Hindlimb muscle (tissue), 1 donor: Measurements from ENCODE around the gene KRT84. TPM values are rescaled to one million over a fixed set of nuclear protein-coding genes. Genes with fewer than 3 reads are reported as not detected.
"Not testable (repeated sequence)": the region's sequence is repeated elsewhere in the genome, so short reads cannot be mapped to it uniquely, and the experiment has no call there.

Experiments used
- DNase-seq: peaks from one replicate; pipeline ENCODE4 v3.0.0-alpha.2; 2013
- polyA plus RNA-seq: library from polyadenylated mRNA; unstranded; fragments of 120-200 nt; gene quantifications from one replicate; pipeline ENCODE4 v1.2.1, GENCODE V29; 2013; ENCODE audit not compliant: insufficient read length

KRT84 gene
- polyA plus RNA-seq, 1 donor = not detected

DNA sequence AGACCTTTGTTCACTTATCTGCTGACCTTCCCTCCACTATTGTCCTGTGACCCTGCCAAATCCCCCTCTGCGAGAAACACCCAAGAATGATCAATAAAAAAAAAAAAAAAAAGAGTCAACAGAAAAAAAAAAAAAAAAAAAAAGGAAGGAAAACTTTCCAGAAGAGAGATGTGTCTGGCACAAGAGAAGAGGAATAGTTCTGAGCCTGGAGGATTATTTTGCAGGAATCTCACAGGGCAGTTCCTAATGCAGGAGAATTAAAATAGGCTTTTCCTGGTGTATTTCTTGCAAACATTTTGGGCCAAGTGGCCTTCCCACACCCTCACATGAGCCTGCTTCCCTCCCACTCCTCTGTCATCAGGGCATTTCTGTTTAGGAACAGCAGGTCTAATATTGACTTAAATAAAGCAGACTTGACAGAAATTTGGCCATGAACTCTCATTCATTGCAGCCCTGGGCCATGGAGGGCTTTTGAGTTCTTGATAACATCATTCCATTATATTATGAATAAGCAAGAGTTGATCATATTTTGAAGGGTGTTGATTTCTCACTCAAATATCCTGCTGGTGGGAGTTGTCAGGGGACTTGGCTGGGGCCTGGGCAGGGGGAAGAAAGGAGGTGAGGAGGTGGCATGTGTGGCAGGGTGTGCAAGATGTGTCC is 25.3 kb upstream of the KRT84 start:
- not testable (repeated sequence) for DNase-seq

DNA sequence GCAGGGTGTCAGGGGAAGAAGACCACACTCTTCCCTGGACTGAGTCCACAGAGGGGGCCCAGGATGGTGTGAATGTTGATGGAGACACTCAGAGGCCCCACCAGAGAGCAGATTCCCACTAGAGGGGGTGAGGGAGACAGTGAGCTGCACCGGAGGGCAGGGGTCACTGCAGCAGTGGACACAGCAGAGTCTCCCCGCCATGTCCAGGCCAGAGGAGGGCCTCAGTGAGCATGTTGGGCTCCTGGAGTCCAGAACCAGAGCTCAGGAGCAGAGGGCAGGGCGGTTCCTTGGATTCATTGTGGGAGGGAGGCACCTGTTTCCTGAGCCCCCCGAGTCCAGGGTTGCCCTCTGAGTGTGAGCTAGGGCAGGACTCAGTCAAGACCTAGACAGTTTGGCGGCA is 22.5 kb upstream of the KRT84 start:
- no peak for DNase-seq

DNA sequence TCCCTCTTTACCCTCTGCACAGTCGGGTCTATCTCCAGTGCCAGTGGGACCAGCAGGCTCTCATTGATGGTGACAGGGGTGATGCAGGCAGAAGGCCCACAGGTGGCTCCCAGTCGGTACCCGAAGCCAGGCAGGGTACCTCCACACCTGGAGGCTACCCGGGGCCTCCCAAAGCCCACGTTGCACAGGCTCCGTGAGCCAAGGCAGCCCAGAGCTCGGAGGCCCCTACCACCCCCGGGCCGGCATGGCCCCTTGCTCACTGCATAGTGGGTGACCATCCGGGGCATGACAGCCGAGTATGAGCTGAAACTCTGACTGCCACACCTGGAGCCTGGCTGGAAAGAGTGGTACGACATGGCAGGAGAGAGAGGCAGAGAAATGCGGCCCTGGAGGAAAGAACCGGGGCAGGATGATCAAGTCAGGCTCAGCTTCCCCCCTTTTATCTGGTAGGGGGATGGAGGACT is 20.5 kb upstream of the KRT84 start, which contains the start of gene KRT82:
Gene KRT82, minus strand, starts transcription at position 414 of the 464 bp plus-strand sequence. Its CDS starts 58 bp downstream, at position 356.
- DNase-seq = no peak

DNA sequence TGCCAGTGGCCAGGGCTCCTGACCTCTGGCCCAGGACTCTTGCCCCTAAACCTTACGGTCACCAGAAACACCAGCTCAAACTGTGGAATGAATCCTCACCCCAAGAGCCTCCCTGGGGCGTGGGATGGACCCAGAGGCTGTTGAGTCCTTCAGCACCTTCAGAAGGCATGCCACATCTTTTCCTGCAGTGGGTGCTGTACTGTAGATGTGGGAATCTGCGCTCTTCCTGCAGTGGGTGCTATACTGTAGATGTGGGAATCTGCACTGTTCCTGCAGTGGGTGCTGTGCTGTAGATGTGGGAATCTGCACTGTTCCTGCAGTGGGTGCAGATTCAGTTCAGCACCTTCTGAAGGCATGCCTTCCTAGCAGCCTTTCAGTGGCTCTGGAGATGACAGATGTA is 19.5 kb upstream of the KRT84 start:
- no peak for DNase-seq

DNA sequence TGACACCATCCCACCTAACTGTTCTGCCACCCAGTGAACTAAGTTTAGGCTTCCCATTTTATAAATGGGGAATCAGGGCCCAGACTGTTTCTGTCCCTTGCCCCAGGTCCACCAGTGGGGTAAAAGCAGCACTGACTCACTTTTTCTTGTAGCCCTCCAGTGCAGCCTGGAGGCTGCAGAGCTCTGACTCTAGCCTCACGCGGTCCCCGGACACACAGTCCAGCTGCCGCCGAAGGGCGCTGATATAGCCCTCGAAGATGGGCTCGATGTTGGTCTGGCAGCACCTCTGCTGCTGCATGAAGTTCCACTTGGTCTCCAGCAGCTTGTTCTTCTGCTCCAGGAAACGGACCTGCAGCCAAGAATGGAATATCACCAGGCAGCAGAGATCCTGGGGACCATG is 18.1 kb upstream of the KRT84 start:
- DNase-seq = no peak

DNA sequence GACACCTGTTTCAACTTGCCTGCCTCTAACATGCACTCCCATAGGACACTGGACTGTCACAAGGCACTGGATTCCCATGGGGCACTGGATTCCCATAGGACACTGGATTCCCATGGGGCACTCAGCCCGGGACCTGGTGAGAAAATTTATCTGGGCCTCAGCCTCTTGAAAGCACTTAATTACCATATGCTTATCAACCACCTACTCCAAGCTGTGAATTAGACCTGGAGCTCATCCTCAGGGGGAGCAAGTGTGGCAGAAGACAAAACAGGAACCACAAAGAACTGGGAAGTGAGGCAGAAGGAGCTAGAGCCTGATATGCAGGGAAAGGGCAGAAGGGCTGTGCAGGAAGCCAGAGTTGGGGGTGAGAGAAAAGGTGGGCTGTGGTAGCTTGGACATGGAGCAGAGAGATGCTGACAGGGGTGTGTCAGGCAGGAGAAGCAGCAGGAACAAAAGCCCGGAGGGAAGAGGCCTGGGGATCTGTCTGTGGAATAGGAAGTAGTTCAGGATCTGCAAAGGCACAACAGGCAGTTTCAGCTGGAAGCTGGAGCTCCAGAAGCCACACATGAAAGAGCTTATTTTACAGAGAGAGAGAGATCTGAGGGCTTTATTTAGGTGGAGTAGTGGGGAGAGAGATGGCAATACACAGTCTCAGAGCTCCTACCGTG is 17.6 kb upstream of the KRT84 start:
- DNase-seq = no peak

DNA sequence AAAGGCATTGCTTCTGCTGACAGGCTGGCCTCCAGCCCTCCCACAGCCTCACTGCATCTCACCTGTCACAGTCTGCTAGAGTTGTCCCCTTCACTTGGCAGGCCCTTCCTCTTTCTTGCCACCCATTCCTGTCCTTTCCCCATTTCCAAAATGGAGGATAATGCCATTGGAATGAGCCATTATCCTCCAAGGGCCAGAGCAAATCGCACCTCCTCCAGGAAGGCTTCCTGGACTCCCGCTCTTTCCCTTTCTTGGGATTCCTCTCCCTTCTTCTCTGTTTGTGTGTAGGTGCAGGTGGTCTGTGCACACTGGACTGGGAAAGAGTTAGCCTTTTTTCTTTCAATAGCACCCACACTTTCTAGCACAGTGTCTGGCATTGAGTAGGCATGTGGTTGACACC is 16.9 kb upstream of the KRT84 start:
- no peak for DNase-seq

DNA sequence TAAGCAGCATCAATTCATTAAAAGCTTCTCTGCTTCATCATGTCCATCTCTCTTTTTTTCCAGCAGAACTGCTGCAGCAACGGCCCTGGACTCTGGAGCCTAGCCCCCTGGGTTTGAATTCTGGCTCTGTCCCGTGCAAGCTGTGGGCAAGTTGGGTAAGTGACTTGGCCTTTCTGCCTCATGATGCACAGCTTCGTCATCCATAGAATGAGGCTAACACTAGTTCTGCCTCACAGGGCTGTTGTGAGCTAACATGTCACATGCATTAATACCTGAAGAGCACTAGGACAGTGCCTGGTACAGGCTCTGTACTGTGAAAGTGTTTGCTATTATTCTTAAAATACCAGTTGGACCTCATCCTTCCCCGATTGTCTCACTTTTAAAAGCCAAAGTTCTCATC is 16.5 kb upstream of the KRT84 start:
- no peak for DNase-seq

DNA sequence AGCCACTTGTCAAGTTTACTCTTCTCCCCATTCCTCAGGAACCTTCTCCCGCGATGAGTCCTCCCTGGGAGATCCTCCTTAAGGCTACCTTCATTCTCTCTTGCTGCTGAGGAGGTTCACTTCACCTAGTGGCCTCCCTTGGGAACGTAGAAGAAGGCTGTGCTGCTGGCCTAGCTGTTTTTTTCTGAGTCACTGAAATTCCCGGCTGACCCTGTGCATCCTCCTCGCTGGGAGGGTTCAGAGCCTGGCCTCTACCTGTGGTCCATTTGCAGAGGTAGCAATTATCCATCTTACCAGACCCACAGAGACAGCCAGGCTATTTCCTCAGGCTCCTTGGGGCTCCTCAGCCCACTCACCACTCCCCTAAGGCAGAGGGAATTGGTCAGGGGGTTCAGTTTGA is 16.1 kb upstream of the KRT84 start:
- DNase-seq = no peak

DNA sequence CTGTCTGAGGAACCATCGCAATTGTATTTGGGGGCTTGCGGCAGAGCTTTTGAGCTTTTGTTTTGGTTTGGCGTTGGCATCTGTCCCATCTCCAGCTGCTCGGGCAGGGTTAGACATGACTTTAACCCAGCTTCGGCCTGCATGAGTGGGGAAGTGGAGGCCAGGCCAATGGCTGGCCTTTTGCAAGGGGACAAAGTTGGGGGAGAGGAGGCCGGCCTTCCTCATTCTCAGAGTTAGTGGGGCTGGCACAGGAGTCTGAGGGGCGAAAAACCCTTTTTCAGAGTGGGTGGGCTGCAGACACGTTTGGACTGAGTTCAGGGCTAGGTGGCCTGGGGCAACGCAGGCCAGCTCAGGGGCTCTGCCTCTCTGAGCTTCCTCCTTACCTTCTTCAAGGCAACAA is 15.5 kb upstream of the KRT84 start:
- no peak for DNase-seq

DNA sequence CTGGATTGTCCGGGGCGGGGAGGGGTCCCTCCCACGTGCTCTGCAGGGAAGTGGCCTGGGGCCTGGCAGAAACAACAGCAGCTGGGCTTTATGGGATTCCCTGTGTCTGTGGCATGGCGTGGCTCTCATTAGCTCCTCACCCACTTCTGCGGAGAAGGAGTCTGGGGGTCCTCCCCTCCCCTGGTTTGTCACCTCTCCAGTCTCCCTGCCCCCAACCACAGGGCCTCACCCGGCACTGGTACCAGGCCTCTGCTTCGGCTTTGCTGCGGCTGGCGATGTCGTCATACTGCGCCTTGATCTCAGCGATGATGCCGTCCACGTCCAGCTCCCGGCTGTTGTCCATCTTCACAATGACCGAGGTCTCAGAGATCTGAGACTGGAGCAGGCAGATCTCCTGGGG is 14.3 kb upstream of the KRT84 start:
- no peak for DNase-seq

DNA sequence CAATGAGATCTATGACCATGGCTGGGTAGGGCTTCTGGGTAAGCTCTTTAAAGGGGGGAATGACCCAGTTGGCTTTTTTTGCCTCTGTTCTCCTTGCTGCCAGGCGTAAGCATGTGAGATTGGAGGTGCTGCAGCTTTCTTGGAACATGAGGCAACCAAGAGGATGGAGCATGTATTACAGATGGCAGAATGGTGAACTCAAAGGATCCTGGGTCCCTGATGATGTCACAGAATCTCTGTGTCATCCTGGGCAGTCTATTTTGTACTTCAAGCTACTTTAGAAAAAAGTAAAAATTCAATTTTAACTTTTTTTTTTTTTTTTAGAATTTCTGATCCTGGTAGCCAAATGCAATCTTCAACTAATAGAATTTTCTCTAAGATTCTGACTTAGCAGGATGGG is 12.7 kb upstream of the KRT84 start:
- no peak for DNase-seq

DNA sequence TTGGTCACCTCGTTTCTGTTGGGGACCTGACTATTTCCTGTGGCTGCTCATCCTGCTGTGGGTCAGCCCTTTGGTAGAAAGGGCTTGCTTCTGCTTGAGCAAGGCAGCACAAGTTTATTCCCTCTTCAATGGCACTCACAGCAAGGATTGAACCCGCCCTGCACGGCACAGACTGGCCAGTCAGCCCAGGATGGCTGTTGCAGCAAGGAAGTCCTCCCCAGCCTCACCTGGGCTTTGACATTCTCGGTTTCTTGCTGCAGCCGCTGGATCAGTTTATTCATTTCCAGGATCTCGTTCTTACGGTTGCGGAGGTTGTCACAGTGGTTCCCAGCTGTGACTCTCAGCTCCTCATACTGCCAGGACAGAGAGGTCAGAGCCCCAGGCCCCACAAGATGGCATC is 11.2 kb upstream of the KRT84 start:
- no peak for DNase-seq

DNA sequence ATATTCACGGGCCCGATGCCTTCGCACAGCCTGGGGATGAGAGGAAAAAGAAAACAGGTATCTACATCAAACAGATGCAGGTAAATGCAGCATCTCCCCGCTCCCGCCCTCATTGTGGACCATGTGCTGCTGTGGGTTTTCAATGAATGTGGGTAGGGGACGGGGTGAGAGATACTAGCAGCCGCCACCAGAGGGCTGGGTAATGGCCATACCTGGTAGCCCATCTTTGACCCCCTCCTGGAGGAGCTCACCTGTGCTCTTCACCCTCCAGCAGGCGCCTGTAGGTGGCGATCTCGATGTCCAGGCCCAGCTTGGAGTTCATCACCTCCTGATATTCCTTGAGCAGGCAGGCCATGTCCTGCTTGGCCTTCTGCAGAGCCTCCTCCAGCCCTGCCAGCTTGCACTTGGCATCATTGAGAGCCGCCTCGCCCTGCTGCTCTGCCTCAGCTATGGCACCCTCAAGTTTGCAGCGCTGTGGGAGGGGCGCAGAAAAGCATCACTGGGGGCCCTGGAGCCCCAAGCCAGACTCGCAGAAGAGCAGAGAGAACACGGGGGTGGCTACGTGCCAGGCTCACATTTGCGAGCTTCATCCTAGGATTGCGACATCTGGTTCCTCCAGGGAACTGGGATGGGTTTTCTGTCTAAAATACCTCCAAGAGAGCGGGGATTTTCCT is 10.4 kb upstream of the KRT84 start:
- DNase-seq = no peak

DNA sequence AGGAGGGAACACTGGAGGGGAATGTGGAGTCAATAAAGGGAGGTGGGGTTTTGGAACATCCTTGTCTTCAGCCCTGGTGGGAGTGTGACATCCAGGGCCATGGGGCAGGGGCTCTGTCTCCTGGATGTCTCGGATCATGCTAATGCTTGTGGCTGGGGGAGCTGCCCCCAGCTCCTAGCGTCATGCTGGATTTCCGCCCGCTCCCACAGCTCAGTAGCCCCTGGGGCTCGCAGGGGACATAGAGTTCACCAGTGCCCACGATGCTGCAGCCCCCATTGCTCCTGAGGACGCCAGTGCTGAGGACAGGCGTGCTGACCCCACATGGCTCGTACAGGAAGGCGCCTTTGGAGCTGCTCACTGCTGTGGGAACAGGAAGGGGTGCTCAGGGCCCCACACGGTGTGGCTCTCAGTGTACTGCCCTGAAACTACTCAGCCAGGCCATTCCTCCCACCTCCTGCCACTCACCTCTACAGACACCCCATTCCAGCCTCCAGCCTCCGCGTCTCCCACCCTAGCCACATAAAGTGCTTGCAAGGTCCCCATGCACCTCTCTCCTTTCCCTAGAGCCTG is 9.5 kb upstream of the KRT84 start:
- no peak for DNase-seq

DNA sequence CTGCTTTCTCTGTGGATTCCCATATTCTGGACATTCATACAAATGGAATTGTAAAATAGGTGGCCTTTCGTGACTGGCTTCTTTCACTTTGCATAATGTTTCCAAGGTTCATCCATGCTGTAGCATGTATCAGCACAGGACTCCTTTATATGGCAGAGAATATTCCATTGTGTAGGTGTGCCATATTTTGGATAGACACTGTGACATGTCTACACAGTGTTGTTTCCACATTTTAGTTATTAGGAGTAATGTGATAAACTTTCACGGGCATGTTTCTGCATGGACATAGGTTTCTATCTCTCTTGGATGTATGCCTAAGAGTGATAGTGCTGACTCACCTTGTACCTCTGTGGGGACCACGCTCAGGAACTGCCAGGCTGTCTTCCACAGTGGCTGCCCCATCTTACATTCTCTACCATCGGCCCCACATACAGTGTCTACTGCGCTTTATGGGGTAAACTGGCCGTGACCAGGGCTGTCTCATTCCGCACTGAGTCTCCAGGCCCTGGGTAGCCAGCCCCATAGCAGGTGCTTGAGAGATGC is 7.1 kb upstream of the KRT84 start:
- DNase-seq = no peak

DNA sequence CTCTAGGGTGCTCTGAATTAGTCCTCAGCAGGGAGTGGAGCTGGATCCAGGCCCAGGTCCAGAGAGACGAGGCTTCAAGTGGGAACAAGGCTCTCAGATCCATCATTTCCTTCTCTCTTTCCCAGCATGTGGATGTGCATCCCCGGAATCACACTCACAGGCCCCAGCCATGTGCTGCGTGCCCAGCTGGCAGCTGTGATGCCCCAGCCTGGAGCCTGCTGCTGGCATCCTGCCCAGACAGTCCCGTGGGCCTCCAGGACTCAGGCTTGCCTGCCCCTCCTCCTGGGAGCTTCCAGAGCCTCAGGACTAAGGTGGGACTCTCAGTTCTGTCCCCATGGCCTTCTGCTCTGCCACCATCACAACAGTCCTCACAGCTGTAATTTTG is 6.2 kb upstream of the KRT84 start:
- DNase-seq = no peak

DNA sequence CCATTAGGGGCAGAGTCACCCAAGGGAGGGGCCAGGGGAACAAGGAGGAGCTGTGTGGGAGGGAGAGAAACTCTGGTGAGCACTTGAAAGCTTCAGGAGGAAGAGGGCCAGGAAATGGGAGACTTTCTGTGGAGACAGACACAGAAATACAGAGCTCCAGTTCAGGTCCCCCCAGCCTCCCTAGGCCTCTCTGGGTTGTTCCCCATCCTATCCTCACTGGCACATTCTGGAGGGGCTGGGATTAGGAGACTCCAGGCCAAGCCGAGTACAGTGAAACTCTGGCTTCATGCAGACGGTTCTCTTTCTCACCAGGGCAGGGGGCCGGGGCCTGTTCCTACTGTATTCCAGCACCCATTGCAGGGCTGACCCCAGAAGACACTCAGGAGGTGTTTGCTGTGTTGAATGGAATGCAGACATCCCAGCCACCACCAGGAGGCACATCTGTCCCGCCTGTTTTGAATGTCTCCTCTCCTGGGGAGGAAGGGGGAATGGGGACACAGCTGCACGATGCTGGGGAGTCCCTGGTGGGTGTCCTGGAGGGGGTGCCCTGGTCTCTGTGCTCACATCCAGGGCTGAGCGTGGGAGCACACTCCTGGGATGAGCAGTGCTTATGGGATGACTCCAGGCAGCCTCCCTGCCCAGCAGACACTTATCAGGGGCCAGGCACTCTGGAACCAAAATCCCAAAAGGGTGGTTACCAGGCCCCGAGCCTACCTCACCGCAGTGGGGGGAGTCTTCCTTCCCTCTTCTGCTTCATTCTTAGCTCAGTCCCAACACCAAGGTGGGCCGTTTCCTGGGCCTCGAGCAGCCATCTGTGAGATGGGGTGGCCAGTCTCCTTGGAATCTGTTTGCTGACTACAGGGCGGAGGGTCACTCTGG is 5.5 kb upstream of the KRT84 start:
- DNase-seq = no peak

DNA sequence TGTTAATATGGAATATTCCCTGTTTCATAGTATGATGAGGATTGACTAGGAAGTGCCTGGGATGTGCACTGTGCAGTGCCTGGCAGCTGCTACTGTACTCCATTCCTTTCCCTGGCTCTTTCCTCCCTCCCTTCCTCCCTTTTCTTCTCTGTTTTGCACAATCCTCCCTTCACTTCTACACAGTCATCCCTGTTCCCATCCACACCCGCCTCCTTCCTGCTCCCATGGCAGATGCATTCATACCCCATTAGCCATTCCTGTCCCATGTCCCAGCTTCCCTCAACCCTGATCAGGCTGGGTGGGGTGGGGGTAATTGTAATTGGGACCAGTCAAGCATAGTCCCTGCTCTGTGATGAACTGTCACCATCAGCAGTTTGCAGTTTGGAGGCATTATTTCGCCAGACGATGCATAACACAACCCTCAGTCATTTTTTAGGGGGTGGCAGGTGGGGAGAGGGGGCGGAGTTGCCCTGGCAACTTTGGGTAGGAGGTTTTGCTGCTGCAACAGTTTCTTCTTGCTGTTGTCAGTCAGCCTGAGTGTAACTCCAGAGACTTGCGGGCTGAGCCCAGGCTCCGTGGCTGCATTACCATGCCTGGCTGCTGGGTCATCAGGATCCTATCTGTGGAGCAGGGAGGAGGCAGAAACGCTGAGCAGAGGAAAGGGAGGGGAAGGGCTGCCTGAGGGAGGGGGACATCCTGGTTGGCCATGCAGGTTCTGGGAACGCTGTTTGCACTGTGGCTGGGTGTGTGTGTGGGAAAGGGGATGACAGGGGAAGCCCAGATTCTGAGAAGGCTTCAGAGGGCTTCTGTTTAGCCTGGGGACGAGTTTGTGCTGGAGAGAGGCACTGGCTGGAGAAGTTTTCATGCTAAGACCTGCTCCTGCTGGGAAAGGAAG is 4.1 kb upstream of the KRT84 start:
- DNase-seq = no peak

DNA sequence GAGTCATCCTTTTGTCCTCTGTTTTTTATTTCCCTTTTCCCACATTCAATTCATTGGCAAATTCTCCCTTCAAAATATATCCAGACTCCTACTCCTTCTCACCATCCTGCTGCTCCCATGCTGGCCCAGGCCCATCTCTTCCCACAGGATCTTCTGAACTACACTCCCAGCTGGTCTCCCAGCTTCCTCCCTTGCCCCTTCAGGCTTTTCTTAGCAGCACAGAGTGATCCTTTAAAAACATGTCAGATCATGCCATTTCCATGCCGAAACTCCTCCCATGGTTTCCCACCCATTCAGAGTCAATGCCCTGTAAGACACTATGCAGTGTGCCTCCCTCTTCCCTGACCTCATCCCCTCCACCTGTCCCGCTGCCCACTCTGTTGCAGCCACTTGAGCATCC is 2.4 kb upstream of the KRT84 start:
- no peak for DNase-seq

DNA sequence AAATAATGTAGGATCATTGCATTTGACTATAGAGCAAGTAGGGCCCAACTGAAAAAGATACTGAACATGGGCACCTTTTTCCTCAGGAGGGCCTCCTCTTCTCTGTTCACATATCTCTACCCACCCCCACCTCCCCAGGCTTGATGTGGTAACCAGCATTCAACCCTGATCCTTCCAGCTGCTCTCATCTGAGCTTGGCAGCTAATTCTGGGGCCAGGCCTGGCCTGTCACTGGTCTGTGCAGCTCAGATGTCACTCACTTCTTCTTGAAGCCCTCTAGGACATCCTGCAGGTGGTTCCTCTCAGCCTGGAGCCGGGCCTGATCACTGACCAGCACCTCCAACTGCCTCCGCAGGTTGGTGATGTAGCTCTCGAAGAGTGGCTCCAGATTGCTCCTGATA is 2.1 kb downstream of the KRT84 start:
- DNase-seq = no peak
